ENCODE measurements around the gene RAB36. TPM values are rescaled to one million over a fixed set of nuclear protein-coding genes. Genes with fewer than 3 reads are reported as not detected.

RAB36 gene
- polyA plus RNA-seq, 1 experiment: 10.1 TPM

GRCh38 chr22:23145878-23146470, 697 bp downstream of the RAB36 start:
- Histone ChIP-seq H3K36me3 (ENCODE audit: control insufficient read depth, insufficient read depth, low read length) (peaks cover 5% of the 10 kb centered on the region), H3K4me3 (ENCODE audit: low read depth, low read length) (peak overlapping the region; percentile 46), H3K27me3 (ENCODE audit: control insufficient read depth, insufficient read depth, low read length) (no peaks in the 10 kb centered on the region)
- POLR2A ChIA-PET: no interaction called here
- CTCF ChIA-PET: interaction anchor here (0.9 to 1.8 kb wide), 6 partner anchors 11 to 188 kb away, joined by 3 to 8 read pairs (median 3); no protein-coding TSS in a partner anchor
- no peak for TF ChIP-seq CTCF (IDR thresholded peaks at IDR 0.05; ENCODE audit: insufficient read depth, low read depth, low read length)
- no peak for DNase-seq (ENCODE audit: low read depth)

DNA sequence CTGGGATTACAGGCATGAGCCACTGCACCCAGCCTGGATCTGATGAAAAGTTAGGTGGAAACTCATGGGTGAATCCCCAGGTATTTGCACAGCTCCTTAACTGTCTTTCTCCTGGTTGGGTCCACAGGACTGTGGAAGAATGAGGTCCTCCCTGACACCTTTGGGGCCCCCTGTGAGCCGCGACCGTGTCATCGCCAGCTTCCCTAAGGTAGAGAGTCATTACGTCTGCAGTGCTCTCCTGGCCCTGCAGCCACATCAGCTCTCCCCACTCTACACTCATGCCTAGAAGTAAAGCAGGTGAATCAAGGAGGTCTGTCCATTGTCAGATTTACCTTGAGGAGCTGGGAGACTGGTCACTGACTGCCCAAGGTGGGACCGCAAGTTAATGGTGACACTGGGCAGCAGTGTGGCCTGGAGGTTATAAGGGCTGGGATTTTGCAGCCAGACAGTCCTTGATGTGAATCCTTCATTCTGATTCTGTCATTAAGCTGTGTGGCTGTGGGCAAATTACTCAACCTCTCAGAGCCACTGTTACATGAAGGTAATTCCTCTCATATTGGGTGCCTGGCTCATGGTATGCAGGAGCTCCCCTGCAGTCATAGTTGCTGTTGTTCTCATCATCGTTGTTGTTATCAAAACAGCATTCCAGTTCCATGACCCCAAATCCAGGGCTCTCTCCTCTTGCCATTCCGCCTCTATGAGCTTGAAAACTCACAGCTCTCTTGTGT, 1.4 kb downstream of the RAB36 start:
- CTCF ChIA-PET: interaction anchor here (0.8 to 1.8 kb wide), 5 partner anchors 9 to 187 kb away, joined by 3 to 8 read pairs (median 3); no protein-coding TSS in a partner anchor
- Histone ChIP-seq H3K36me3 (ENCODE audit: control insufficient read depth, insufficient read depth, low read length) (peaks cover 6% of the 10 kb centered on the region), H3K27me3 (ENCODE audit: control insufficient read depth, insufficient read depth, low read length) (no peaks in the 10 kb centered on the region), H3K4me3 (ENCODE audit: low read depth, low read length) (no peak overlapping the region)
- no peak for DNase-seq (ENCODE audit: low read depth)
- TF ChIP-seq CTCF (IDR thresholded peaks at IDR 0.05; ENCODE audit: insufficient read depth, low read depth, low read length): no peak
- POLR2A ChIA-PET: no interaction called here

DNA sequence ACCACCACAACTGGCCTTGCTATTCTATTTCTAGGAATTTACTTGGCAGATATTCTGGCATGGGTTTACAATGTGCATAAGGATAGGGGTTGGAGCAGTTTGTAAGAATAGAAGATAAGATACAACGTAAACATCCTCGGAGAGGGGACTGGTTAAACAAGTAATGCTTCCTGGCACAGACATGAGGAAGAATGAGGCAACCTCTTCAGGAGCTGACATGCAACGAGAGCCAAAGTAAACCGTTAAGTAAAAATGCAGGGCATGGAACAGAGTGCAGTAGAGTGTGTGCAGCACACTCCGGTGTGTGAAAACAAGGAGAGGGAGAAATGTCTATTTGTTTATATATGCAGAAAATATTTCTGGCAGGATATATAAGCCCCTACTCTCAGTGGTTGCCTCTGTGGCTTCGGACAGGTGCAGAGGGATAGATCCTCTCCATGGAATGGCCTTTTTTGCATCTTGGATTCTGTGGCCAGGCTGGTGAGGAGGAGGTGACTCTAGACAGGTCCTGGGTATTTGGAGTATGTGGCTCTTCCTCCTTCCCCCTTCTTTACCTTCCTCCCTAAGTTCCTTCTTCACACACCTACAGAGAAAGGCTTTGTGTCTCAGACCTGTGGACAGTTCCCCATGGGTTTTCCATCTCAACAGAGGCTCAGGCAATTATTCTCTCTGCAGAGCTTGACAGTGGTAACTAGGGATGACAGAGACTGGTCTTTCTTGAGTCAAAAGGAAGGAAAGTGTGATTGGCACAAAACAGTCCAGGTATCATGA, 2.5 kb downstream of the RAB36 start:
- Histone ChIP-seq H3K36me3 (ENCODE audit: control insufficient read depth, insufficient read depth, low read length) (peaks cover 6% of the 10 kb centered on the region), H3K27me3 (ENCODE audit: control insufficient read depth, insufficient read depth, low read length) (no peaks in the 10 kb centered on the region), H3K4me3 (ENCODE audit: low read depth, low read length) (no peak overlapping the region)
- CTCF ChIA-PET: interaction anchor here (1.2 to 1.8 kb wide), 4 partner anchors 9 to 188 kb away, joined by 3 to 8 read pairs (median 3); no protein-coding TSS in a partner anchor
- no peak for DNase-seq (ENCODE audit: low read depth)
- TF ChIP-seq CTCF (IDR thresholded peaks at IDR 0.05; ENCODE audit: insufficient read depth, low read depth, low read length): no peak
- POLR2A ChIA-PET: no interaction called here

- POLR2A ChIA-PET: no interaction called here
- TF ChIP-seq CTCF (IDR thresholded peaks at IDR 0.05; ENCODE audit: insufficient read depth, low read depth, low read length): no peak
- no peaks in the 10 kb centered on the region for H3K27me3 ChIP-seq (ENCODE audit: control insufficient read depth, insufficient read depth, low read length)
- DNase-seq (ENCODE audit: low read depth): no peak
- CTCF ChIA-PET: interaction anchor here (0.6 to 1.0 kb wide), 2 partner anchors 140 to 299 kb away, joined by 3 read pairs; no protein-coding TSS in a partner anchor
- H3K4me3 ChIP-seq (ENCODE audit: low read depth, low read length): no peak overlapping the region
- H3K36me3 ChIP-seq (ENCODE audit: control insufficient read depth, insufficient read depth, low read length): peaks cover 6% of the 10 kb centered on the region
Measured at GRCh38 chr22:23149743-23150238, 4.5 kb downstream of the RAB36 start.

DNA sequence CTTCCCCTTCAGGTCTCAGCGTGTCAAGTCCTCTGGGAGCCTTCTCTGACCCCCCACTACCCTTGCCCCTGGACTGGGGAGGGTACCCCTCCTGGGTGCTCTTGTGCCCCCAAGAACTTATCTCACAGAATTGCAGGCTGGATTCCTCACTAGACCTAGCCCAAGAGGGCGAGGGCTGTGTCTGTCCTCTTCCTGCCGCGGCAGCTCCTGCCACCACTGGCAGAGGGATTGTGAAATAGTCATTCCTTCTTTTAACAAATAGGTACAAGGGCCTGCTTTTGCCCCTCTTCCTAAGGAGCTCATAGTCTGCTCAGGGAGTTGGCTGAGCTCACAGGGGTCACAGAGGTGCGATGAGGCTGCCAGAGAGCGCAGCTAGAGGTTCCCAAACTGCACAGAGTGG, 5.5 kb downstream of the RAB36 start:
- POLR2A ChIA-PET: no interaction called here
- no peak overlapping the region for H3K4me3 ChIP-seq (ENCODE audit: low read depth, low read length)
- CTCF ChIA-PET: no interaction called here
- peaks cover 6% of the 10 kb centered on the region for H3K36me3 ChIP-seq (ENCODE audit: control insufficient read depth, insufficient read depth, low read length)
- no peaks in the 10 kb centered on the region for H3K27me3 ChIP-seq (ENCODE audit: control insufficient read depth, insufficient read depth, low read length)
- TF ChIP-seq CTCF (IDR thresholded peaks at IDR 0.05; ENCODE audit: insufficient read depth, low read depth, low read length): no peak
- no peak for DNase-seq (ENCODE audit: low read depth)
